ENCODE measurements around the gene NAPSA.
"Not testable (repeated sequence)": the region's sequence is repeated elsewhere in the genome, so short reads cannot be mapped to it uniquely, and the experiment has no call there.

The NAPSA gene

GRCh38 chr19:50329926-50330294 lies 35.5 kb downstream of the NAPSA start:
- DNase-seq = not testable (repeated sequence)

- DNase-seq = no peak
These were observed 36.1 kb downstream of the NAPSA start, which contains the start of gene KCNC3 for GRCh38 chr19:50329146-50329925. Gene KCNC3, minus strand, starts transcription at chr19:50329377. Its CDS starts 295 bp downstream, at chr19:50329082.

- DNase-seq = no peak
These were observed 36.6 kb downstream of the NAPSA start for GRCh38 chr19:50328873-50329145.

DNA sequence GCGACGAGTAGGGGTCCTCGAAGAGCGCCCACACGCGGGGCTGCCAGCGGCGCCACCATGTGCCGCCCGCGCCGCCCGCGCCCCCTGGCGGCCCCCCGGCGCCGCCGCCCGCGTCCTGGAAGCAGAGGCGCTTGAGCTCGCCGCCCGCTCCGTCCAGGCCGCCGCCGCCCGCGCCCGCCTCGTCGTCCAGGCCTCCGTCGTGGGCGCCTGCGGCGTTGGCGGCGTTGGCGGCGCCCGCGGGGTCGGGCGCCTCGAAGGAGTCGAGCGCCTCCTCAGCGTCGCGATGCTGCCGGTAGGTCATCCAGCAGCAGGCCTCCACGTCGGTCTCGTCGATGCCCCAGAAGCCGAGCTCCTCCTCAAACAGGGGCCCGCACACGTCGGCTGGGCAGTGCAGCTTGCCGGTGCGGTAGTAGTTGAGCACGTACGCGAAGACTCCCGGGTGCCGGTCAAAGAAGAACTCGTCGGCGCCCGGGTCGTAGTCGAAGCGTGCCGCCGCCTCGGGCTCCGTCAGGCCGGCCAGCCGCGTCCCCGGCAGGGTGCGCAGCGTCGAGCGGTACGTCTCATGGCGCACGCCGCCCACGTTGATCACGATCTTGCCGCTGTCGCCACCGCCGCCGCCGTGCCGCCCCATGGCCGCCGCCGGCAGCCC lies 37.1 kb downstream of the NAPSA start:
- DNase-seq = no peak

DNA sequence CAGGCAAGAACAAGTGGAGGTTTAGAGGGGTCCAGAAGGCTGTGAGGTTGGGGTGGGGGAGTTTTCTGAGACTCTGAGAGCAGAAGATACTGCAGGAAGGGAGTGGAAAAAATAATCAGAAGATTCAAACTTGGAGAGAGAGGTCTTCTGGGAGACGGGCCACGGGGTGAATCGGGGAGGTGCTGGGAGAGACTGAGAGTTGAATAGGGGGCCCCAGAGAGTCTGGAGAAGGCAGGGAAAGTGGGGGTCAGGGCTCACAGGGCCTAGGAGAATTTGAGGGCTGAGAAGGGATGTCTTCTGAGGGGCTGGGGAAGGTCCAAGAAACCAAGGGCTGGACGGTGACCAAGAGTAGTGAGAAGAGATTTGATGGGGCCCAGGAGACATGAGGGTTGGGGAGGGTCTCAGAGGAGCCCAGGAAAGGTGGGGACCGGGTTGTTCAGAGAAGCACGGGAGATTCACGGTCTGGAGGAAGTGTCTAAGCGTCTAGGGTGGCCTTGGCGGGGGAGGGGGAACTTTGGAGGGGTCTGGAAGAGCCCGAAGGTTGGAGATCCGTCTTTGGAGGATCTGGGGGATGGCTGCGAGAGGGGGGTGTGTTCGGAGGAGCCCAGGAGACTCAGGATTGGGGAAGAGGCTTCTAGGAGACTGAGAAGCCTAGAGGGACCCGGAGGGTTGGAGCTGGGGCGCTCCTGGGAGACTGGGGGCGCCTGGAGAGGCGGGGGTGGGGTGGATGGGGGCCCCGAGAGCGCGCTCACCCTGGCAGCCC lies 37.8 kb downstream of the NAPSA start:
- DNase-seq = no peak

- DNase-seq = no peak
These were observed 38.4 kb downstream of the NAPSA start for GRCh38 chr19:50327013-50327412.

DNA sequence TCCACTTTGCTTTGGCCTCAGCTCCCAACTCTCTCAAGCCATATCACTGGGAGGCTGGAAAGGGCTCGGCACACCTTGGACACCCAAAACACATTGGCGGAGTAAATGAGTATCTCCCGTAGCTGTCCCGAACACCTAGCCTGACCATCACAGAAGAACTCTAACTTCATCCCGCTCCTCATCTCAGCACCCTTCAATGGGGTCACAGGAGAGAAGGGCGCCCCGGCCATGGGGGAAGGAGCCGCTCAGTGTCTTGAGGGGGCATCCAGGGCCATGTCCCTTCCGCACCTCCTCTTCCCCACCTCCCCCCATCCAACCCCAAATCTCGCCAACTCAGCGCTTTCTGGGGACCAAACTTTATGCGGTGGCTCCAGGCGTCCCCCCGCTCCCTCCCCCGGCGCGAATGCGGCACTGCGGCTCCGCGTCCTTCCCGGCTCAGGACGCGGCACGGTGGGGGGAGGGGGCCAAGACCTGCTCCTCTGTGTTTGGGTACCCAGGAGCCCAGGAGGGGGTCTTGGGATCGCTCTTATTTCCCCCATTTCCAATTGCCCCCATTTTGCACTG lies 39.3 kb downstream of the NAPSA start:
- DNase-seq = no peak

- no peak for DNase-seq
These were observed 39.9 kb downstream of the NAPSA start for GRCh38 chr19:50325310-50326100.

DNA sequence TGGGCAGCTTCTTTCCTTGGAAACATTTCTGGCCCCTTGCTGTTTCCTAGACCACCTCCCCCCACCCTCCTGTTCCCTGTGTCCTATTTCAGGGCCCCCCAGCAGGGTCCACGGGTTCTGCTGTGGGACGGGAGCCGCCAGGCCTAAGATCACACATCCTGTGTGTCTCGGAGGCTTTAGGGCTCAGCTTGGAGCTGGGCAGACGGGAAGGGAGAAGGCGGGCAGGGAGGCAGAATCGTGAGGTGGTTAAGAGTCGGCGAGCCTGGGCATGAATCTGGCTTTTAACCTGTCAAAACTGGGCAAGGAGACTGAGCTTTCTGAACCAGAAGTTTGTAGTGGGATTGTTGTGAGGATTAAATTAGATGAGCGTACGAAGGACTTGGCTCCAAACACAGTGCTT lies 41.1 kb downstream of the NAPSA start:
- DNase-seq = no peak

DNA sequence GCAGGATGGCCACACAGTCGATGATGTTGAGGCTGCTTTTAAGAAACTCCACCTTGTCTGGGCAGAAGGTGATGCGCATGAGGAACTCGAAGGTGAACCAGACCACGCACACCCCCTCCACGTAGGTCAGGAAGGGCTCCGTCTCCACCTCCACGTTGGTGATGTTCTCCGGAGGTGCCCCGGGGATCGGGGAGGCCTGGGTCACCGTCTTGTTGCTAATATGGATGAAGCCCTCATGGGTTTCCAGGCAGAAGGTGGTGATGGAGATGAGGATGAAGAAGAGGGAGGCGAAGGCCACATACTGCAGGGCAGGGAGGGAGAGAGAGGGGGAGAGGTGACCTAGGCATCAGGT lies 41.7 kb downstream of the NAPSA start:
- no peak for DNase-seq

DNA sequence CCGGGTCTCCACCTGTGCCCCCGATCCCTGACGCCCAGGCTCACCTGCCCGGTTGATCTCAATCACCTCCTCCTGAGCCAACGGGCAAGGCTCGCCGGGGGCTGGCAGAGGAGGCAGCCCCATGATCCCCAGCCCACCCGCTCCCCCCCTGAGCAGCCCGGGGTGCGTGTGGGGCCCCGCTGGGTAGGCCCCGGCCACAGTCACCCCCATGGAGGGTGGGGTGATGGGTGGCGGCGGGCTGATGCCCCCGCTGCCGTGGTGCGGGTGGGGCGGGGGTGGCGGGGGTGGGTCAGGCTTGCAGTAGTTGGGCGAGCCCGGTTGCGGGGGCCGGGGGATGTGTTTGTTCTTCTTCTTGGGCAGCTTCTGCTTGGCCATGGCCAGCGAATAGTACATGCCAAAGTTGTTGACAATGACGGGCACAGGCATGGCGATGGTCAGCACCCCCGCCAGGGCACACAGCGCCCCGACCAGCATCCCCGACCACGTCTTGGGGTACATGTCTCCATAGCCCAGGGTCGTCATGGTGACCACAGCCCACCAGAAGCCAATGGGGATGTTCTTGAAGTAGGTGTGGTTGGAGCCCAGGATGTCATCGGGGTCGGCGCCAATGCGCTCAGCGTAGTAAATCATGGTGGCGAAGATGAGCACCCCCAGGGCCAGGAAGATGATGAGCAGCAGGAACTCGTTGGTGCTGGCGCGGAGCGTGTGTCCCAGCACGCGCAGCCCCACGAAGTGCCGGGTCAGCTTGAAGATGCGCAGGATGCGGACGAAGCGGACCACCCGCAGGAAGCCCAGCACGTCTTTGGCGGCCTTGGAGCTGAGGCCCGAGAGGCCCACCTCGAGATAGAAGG lies 42.3 kb downstream of the NAPSA start:
- no peak for DNase-seq

GRCh38 chr19:50322234-50322633 lies 43.2 kb downstream of the NAPSA start:
- DNase-seq = no peak

GRCh38 chr19:50321831-50322230 lies 43.6 kb downstream of the NAPSA start:
- DNase-seq = no peak

- DNase-seq = no peak
These were observed 44.8 kb downstream of the NAPSA start for GRCh38 chr19:50320596-50320995.

DNA sequence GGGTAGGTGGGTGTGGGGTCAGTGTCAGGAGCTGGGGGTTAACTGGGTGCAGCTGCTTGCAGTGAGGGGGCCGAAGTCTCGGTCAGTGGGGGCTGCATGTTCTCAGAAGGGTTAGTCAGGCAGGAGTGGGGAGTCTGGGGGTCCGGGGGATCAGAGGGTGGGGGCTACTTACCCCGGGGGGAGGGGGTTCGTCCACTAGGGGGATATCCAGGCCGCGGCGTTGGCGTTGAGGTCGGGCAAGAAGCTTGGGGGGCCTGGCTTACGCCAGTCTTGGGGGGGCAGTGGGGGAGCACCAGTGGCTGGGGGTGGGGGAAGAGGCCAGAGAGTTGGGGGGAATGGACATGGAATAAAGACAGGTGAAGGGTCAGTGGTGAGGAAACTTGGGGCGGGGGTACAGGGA lies 45.4 kb downstream of the NAPSA start:
- no peak for DNase-seq

- no peak for DNase-seq
These were observed 46.3 kb downstream of the NAPSA start for GRCh38 chr19:50319156-50319555.

- no peak for DNase-seq
These were observed 47.0 kb downstream of the NAPSA start for GRCh38 chr19:50318438-50318837.

DNA sequence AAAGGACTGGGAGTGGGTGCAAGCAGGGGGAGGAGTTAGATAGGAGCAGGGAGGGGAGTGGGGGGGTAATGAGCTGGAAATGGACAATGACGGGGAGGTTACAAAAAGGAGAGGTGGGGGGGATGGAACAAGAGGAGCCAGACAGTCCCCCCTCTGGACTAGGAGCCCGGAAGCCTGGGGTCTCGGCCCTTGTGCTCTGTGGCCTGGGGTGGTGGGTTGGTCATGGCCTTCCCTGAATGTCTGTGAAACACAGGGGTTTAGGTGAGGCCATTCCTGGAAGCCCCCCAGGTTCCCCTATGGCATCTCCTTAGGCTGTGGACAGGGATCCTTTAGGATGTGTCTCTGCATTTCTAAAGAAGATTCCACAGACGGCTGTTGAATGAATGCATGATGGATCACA lies 48.3 kb downstream of the NAPSA start:
- DNase-seq = no peak

DNA sequence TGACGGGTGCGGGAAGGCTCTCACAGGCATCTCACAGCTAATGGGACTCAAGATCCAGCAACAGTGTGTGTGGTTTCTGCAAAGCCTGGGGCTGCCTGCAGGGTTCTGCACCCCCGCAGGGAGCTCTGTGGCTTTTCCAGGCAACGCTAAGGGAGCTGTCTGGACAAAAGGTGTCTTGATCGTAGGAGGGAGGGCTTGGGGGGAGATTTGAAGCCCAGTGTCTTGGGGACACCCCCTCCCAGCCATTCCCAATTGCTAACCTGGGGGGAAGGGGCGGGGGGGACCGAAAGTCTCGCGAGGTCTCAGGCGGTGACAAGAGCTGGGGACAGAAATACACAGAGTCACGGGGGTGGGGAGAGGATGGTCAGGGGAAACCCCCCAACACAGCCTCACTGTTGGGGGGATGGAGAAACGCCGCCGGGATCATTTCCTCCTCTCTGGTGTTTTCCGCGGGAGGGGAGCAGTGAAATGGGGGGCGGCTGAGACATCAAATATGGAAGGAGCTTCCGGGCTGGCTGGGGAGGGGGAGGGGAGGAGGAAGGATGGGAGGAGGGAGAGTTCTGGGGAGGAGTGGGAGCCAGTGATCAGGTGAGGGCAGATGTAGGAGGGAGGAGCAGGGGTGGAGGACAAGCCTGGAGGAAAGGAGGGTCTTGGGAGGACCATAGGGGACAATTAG lies 49.5 kb downstream of the NAPSA start:
- DNase-seq = no peak

DNA sequence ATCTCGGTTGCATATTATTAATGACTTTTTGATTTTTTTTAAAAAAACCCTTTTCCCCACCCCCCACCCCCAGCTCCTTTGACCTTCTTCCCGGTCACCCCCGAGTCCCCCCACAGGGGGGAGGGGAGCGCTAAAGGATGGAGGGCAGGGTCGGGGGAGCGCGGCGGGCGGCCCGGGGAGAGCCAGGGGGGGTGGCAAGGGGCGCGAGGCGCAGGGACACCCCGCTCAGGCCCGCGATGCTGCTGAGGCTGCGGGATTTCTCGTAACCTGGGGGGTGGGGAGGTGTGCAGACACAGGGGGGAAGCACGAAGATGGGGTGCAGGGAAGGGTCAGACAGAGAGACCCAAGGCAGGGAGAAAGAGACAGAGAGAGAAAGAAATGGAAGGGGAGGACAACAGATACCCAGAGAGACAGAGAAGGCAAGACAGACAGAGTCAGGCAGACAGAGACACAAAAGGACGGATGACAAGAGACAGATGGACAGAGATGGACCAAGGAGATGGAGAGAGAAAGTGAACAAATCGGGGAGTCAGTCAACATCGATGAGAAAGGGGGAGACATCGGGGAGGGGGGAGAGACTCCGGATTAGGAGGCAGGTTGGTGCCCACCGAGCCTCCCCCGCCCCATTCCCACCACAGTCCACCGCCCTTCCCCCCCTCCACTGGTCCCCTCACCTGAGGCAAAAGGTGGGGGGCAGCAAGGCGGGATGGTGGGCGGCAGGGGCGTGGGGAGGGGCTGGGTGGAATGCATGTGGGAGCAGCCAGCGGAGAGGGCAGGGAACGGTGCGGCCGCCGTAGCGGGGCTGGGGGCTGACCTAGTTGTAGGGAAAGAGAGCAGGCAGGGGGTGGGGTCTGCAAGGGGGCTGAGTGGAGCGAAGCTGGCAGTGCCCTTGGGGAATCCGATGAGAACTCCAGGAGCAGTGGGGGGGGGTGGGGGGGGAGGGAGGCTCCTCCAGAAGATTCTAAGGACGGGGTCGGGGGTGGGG lies 50.4 kb downstream of the NAPSA start:
- no peak for DNase-seq

Measured in KG1 (cell line).